SK-N-SH (cell line): ENCODE measurements around the gene CLEC1B.

Source experiments
- CTCF ChIP-seq: fragments of 200-600 bp; sonication (generic); IDR thresholded peaks from 2 replicates; pipeline ENCODE4 v1.6.1; 2017; ENCODE audit warnings: antibody characterized with exemption, mild to moderate bottlenecking, moderate library complexity
- EP300 ChIP-seq, 2 experiments: IDR thresholded peaks; 2 replicates each; pipeline versions ENCODE4 v1.4.0 to v1.6.1; 2012; ENCODE audit warnings: borderline replicate concordance in 1 of 2, low read depth in 1 of 2, low read length in 1 of 2
- EZH2phosphoT487 ChIP-seq: fragments of 200-600 bp; sonication (generic); IDR thresholded peaks from 2 replicates; pipeline ENCODE4 v1.6.1; 2017; ENCODE audit warnings: low read depth, mixed run types, mild to moderate bottlenecking, antibody characterized with exemption, moderate library complexity, borderline replicate concordance
- MAX ChIP-seq: IDR thresholded peaks from 2 replicates; pipeline ENCODE4 v1.4.0; 2012; ENCODE audit warnings: low read depth
- POLR2AphosphoS5 ChIP-seq: IDR thresholded peaks from 2 replicates; pipeline ENCODE4 v1.6.1; 2012; ENCODE audit warnings: low read depth, low read length
- RFX5 ChIP-seq: IDR thresholded peaks from 2 replicates; pipeline ENCODE4 v1.6.1; 2012; ENCODE audit warnings: mild to moderate bottlenecking, improper control_type of control experiment, low read length
- SMC3 ChIP-seq: IDR thresholded peaks from 2 replicates; pipeline ENCODE4 v1.6.1; 2012; ENCODE audit warnings: low read depth, low read length, improper control_type of control experiment
- USF2 ChIP-seq: fragments of 150-350 bp; IDR thresholded peaks from 2 replicates; pipeline ENCODE4 v1.6.1; 2017; ENCODE audit warnings: antibody characterized with exemption, low read length, low read depth, borderline replicate concordance

- TF ChIP-seq EZH2phosphoT487: no peak
- no peak for TF ChIP-seq POLR2AphosphoS5
- no peak for TF ChIP-seq EP300 (IDR thresholded peaks at IDR 0.05; ENCODE audit: borderline replicate concordance in 1 of 2, low read depth in 1 of 2, low read length in 1 of 2)
- no peak for TF ChIP-seq SMC3
- TF ChIP-seq CTCF: no peak
- no peak for TF ChIP-seq USF2
- TF ChIP-seq RFX5: no peak
- no peak for TF ChIP-seq MAX
These were observed 49.6 kb upstream of the CLEC1B start for GRCh38 chr12:10048526-10048925.
